ACHN (cell line): ENCODE data around the gene KIFBP.

Experiments
- DNase-seq: peaks from one replicate; pipeline ENCODE4 v3.0.0-alpha.2; 2015
- in situ Hi-C: cut with HindIII; loops from 2 replicates; pipeline ENCODE4 v1.10.0; 2017; ENCODE audit warnings: low sequenced_read_pairs, low pct_ligation_motif_present, low pct_unique_long_range_greater_than_20kb

The KIFBP gene

DNA sequence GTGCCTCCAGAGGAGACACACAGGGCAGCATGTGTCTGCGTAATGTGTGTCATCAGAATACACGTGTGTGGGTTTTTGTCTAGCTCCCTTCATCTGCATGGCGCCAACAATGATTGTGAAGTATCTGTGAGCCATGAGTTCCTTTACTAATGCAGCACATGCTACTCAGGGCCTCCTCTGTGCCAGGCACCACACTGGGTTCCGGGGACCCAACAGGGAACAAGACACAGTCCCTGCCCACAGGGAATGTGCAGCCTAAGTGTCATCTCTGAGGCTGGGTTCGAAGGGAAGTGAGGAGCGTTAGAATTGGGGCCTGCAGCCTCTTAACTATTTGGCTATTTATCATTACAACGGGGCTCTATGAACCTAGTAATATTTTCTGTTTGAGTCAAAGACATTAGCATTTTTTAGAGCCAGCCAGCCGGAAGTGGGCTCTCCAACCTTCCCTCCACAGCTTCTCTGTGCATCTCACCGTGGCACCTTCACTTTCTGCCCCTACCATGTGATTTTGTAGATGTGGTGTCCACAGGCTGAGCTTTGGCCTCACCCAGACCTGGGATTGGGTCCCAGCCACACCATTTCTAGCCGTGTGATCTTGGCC is 55.4 kb downstream of the KIFBP start:
- in situ Hi-C loops = no loop called here
- DNase-seq = no peak

DNA sequence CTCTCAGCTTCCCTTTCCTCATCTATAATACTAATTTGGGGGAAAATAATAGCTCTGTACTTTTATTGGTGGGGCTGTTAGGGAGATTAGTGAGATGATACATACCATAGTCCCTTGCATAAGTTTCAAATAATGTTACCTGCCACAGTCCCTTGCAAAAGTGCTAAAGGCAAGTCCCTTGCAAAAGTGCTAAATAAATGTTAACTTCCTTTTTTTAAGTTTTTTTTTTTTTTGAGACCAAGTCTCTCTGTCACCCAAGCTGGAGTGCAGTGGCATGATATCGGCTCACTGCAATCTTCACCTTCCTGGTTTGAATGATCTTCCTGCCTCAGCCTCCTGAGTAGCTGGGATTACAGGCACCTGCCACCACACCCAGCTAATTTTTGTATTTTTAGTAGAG is 55.9 kb downstream of the KIFBP start:
- DNase-seq = no peak
- in situ Hi-C loops = no loop called here

DNA sequence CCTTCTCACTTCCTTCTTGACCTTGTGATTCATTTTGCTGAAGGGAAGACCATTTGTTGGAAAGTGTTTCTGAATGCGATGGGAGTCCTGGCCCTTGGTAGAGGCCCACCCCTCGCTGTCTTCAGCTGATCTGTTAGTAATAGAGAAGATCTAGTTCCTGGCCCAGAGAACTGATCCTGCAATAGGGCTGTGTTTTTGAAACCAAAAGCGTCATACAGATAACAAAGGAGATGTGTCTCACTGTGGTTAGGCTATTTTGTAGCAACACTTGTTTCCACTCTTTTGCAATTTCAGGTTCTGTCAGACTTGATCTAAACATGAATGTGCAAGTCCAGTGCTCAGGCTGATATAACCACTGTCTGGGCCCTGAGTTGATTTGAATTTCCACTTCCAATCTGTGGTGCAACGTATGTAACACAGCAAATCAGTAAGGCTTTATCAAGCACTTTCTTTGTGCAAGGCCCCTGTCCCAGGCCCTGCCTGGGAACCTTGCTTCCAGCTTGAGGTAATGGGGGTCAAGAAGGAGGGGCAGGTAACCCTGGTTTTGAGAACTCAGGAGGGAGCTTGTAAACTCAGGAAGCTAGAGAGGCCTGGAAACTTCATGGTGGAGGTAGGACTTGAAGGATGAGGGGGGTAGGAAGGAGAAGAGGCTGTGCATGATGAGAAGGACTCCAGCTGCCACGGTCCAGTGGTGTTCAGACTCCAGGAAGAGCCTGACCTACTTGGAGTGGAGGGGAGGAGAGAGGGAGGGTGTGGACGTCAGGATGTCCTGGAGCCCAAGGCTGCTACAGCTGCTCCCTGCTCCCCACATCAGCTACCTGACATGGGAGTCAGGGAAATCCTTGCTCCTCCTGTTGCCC is 57.1 kb downstream of the KIFBP start:
- DNase-seq = peak; percentile 20
- in situ Hi-C loops = no loop called here

DNA sequence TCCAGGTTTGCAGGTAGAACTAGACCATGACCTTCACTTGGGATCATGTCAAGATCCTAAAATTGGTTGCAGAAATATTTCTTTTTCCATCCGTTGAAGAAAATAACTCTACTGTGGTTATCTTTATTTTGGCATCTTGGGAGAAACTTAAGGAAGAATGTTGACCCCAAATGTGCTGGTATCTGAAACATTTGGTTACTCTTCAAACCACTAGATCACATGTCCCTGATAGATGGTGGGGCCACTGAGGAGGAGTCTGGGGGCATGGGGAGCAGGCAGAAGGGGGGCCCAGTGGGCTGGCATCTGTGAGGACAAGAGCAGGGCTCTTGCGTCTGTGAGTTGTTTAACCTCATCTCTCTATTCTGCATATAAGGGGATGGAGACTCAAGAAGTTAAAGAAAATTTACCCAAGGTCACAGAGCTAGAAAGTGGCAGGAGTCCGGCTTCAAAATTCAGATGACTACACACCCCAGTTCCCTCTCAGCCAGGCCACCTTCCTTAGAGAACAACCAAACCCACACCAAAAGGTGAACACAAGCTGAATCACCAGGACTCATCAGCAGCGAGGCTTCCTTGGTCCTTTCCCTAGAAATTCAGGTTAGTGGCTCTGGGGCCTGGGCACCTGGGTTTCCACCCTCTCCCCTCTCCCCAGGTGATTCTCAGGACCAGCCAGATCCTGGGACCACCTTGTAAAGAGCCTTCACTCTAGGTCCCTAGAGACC is 58.7 kb downstream of the KIFBP start:
- no peak for DNase-seq
- in situ Hi-C loops = no loop called here

DNA sequence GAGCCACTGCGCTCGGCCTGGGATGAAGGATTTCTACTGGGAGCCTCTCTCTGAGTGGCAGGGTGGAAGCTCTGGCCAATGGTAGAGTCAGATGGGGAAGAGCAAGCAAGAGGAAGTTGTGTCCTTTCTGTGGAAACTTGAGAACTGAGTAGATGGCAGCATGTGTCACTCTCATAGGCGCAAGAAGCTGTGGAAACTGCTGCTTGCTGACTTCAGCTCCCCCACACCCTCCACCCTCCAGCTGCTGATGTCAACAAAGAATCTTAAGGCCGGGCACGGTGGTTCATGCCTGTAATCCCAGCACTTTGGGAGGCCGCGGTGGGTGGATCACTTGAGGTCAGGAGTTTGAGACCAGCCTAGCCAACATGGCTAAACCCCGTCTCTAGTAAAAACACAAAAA is 59.5 kb downstream of the KIFBP start:
- in situ Hi-C loops = no loop called here
- DNase-seq = no peak

DNA sequence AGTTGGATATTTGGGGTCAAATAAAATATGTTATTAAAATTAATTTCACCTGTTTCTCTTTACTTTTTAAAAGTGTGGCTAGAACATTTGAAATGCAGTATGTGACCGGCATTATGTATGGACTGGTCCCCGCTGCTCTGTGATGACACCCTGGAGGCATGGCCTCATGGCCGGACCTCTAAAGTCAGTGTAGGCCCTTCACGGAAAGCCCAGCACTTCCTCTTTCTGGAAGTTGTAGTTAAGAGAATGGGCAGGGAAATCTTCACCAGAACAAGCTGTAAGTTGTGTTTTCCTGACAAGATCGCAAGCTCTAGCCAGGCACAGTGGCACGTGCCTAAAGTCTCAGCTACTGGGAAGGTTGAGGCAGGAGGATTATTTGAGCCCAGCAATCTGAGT is 61.0 kb downstream of the KIFBP start:
- in situ Hi-C loops = no loop called here
- no peak for DNase-seq

DNA sequence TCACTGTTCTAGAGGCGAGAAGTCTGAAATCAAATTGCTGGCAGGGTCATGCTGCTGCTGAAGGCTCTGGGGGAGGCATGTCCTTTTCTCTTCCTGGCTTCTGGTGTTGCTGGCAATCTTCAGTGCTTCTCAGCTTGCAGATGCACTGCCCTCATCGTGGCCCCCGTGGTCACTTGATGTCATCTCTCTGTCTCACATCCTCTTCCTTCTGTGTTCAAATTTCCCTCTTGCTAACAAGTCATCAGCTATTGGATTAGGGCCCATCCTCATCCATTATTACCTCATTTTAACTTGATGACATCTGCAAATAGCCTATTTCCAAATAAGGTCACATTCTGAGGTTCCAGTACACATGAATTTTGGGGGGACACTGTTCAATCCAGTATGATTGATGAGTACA is 62.7 kb downstream of the KIFBP start:
- in situ Hi-C loops = no loop called here
- no peak for DNase-seq

DNA sequence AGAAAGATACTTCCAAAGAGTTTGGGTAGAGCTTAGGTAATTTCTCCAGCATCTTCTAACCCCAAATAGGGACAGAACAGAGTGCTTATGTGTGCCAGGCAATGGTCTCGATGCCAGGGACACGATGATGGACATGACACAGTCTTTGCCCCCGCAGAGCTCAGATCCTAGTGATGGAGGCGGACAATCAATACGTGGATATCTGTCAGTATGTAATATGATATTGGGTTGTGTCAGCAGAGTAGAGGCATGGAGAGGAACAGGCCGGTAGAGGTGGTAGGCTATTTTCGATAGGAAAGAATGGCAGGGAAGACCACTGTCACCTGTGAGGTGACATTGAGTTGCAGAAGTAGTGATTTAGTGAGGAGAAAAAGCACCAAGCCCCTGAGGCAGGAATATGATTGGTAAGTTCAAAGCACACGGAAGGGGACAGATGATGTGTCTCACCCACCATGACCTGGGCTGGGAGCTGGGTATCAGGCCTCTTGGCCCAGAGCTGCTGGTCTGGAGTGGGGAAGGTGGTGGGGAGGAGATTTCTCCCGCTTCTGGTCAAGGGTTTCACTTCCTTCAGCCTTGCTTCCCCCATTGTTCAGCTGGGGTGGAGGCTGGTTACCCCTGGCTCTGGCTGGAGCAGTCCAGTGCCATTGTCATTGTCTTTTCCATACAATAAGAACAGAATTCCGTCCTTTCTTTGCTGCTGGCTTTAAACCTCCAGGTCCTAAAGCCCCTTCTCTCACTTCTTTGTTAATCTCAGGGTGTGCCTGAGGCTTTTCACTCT is 63.3 kb downstream of the KIFBP start:
- DNase-seq = no peak
- in situ Hi-C loops = no loop called here

DNA sequence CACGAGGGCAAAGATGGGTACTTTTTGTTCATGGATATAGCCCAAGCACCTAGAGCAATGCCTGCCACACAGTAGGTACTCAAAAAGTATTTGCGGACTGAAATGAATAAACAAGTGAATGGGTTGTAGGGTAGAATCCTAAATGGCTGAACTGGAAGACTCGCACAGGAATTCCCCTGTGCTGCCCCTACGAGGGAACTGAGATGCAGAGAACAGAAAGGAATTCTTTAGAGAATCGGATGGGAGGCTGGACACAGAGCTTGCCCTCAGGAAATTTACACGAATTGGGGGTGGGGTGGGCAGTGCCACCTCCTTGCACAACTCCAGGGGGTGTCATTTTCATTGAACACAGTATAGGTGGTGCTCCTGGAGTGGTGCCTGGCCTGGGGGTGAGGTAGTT is 64.1 kb downstream of the KIFBP start:
- DNase-seq = no peak
- in situ Hi-C loops = no loop called here

DNA sequence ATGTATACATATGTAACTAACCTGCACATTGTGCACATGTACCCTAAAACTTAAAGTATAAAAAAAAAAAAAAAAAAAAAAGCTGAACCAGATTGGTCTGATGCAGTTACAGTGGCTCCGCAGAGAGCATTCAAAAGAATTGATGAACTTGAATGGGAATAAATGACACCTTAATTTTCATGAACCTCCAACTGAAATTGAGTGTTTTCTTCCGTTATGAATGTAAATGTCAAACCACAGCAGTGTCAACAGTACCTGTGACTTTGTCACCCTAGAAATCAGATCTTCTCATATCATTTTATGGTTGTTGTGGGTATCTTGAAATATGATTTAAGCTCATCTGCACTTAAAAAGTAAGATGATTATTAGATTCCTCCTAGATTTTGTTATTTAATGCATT is 66.6 kb downstream of the KIFBP start:
- in situ Hi-C loops = no loop called here
- DNase-seq = no peak

DNA sequence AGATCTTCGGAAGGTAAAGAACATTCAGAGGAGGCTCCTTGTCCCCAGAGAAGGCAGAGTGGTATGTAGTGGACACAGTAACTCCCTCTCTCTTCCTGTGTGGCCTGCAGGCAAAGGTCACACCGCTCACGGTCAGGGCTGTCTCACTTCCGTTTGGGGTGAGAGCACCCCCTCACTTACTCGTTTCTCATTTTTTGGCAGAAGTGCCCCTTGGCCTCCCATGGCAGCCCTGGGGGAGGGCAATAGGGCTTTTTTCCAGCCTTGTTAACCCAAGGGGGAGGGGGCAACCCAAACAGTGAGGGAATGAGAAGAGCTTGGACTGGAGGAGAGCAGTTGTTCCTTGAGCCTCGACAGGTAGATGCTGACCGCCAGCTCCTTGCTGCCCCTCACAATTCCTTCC is 67.5 kb downstream of the KIFBP start:
- no peak for DNase-seq
- in situ Hi-C loops = no loop called here

DNA sequence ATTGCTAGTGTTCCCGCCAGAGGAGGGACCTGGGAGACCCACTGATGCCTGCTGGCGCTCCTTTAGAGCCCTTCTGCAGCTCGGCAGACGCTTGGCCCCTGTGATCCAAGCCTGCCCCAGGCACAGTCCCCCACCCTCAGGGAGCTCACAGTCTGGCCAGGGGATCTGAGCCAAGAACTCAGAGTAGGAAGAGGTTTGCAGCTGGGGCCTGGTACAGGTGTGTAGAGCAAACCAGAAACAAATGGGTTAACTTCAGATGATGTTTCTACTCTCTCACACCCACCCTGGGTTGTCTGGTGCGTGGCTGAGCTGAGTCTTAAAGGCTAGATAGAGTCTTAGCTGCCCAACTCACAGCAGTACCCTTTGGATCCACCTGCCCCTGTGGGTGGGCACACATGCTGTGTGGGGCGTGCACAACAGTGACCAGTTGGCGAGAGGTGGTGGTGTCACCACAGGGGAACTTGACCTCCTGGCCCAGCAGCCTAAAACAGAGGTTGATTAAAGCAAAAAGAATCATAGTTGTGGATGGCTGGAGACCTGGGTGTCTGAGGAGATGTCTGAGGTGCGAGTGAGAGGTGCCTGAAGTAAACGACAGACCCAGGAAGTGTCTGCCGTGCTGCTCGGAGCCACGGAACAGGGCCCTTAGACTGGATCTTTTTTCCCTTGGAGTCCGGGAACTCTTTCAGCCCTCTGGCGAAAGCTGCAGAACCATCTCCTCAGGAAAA is 68.1 kb downstream of the KIFBP start:
- no peak for DNase-seq
- in situ Hi-C loops = no loop called here

DNA sequence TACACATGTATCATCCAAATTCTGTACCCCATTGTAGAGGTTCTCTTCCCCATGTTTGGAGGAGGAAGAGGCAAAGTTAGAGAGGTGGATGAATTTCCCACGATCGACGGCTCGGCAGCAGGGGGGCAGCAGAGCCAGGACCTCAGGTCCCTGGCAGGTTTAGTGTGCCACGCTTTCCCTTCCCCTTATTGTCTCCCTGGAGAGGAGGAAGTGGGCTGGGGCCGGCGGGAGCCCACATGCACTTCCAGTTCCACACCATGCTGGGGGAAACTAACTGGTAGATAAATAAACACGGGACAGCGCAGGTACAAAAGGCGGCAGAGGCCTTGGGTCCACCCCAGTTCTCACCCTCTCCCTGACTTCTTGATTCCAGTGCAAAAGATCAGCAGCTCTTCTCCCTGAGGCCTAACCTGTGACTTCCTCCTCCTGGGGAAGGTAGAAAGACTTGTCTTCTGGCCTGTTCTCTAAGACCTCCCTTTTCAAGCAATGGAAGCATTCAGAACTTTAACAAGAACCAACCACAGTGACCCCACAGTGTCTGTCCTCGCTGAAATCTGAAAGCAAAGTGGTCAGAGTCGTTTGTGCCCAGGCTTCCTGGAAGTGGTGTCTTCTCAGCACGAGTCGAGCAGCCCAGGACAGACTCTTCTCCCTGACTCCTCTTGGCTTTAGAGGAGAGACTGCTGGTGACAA is 68.8 kb downstream of the KIFBP start:
- DNase-seq = no peak
- in situ Hi-C loops = no loop called here

DNA sequence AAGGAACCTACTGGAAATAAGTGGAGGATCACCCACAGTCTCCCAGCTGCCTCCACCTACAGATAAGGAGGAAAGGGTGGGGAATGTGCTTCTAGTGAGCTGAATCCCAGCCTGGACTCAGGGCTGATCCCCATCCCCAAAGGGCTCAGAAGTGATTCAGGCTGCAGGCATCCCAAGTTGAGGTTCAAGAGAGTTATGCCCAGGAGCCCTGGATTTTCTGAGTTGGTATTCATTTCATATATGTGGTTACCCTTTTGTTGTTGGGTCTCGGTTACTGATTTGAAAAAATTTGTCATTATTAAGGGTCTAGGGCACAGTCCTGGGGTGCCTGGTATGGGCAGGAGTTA is 69.3 kb downstream of the KIFBP start:
- in situ Hi-C loops = no loop called here
- peak; percentile 89 for DNase-seq

DNA sequence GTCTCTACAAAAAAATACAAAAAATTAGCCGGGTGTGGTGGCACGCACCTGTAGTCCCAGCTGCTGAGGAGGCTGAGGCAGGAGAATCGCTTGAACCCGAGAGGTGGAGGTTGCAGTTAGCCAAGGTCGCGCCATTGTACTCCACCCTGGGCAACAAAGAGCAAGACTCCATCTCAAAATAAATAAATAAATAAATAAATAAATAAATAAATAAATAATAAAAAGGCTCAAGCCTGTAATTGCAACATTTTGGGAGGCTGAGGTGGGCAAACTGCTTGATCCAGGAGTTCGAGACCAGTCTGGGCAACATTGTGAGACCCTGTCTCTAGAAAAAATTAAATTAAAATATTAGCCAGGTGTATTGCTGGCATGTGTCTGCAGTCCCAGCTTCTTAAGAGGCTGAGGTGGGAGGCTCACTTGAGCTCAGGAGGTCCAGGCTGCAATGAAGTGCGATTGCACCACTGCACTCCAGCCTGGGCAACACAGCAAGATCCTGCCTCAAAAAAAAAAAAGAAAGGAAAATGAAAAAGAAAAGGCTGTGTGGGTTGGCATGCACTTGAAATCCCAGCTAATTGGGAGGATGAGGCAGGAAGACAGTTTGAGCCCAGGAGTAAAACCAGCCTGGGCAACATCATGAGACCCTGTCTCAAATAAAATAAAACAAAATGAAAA is 71.7 kb downstream of the KIFBP start:
- no peak for DNase-seq
- in situ Hi-C loops = no loop called here

DNA sequence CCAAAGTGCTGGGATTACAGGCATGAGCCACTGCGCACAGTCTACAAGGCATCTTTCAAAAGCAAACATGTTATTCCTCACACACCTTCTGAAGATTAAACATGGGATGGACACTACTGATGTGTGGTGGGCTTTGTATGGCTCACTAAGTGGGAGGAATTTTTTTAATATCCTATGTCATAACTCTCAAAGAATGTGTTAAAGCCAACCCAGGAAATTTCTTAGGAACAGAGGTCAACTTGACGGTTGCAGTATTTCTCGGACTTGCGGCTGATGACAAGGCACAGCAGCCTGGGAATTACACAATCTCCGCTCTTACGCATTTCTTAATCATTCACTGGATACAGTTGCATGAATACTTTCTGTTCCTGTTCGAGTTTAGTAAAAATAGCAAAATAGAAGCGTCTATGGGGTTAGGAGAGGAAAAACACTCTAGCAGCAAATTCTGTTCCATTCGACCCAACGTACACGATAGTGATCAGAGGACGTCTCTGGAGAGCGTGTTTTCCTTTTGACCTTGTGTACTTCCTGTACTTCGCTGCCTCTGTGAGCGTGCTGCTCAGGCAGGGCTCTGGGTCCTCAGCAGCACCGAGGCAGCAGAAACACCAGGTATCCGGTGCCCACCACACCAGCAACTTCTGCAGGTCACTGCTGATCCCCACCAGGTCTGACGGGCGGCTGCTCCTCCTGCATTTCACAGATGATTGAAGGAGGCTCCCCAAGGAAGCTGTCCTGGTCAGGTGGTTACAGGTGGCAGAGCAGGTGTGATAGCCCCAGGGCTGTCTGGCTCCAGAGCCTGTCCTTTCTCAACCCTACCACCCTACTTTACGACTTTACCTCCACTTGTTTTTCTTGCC is 72.9 kb downstream of the KIFBP start:
- in situ Hi-C loops = no loop called here
- DNase-seq = peak; percentile 100

DNA sequence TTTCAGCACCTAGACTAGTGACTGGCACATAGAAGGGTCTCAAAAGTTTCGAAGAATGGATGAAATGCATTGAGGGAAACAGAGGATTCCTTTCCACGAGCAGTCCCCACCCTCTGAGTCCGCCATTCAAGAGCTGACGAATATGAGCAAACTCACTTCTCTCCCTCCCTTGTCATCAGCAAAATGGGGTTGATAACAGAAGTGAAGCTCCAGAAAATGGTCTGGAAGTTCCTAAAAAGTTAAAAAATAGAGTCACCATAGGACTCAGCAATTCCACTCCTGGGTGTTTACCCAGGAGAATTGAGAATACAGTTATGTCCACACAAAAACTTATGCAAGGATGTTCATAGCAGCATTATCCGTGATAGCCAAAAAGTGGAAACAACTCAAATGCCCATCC is 74.3 kb downstream of the KIFBP start:
- in situ Hi-C loops = no loop called here

More for the DNA sequence above, 74.3 kb downstream of the KIFBP start:
- no peak for DNase-seq
